Ectodermal cell (in vitro differentiated cells): ENCODE measurements around the gene PKMYT1.

ENCODE experiments used
- H3K27ac ChIP-seq: 2 replicates; pipeline ENCODE4 v1.7.0; 2013; ENCODE audit warnings: mild to moderate bottlenecking, low read depth, low read length; ENCODE audit not compliant: insufficient read depth, poor library complexity, severe bottlenecking
- H3K27me3 ChIP-seq: 2 replicates; pipeline ENCODE4 v1.7.0; 2013; ENCODE audit warnings: mild to moderate bottlenecking, low read length; ENCODE audit not compliant: insufficient read depth, control insufficient read depth, poor library complexity, severe bottlenecking
- H3K36me3 ChIP-seq: one replicate; pipeline ENCODE4 v1.7.0; 2013; ENCODE audit warnings: low read length; ENCODE audit not compliant: control insufficient read depth, insufficient read depth
- H3K4me1 ChIP-seq: one replicate; pipeline ENCODE4 v1.7.0; 2013; ENCODE audit warnings: low read length; ENCODE audit not compliant: control insufficient read depth, insufficient read depth
- H3K4me3 ChIP-seq: 2 replicates; pipeline ENCODE4 v1.7.0; 2013; ENCODE audit warnings: low read depth, low read length, control low read depth; ENCODE audit not compliant: insufficient read depth
- H3K9me3 ChIP-seq: 2 replicates; pipeline ENCODE4 v1.7.0; 2013; ENCODE audit warnings: mild to moderate bottlenecking, low read length, moderate library complexity; ENCODE audit not compliant: control insufficient read depth
- WGBS, 2 experiments: methylation state at CpG; one replicate each; pipeline ENCODE4 v1.1.7; 2013; ENCODE audit warnings: missing lambda C conversion rate in 2 of 2; 5-methylcytosine and 5-hydroxymethylcytosine counted together

Gene PKMYT1

DNA sequence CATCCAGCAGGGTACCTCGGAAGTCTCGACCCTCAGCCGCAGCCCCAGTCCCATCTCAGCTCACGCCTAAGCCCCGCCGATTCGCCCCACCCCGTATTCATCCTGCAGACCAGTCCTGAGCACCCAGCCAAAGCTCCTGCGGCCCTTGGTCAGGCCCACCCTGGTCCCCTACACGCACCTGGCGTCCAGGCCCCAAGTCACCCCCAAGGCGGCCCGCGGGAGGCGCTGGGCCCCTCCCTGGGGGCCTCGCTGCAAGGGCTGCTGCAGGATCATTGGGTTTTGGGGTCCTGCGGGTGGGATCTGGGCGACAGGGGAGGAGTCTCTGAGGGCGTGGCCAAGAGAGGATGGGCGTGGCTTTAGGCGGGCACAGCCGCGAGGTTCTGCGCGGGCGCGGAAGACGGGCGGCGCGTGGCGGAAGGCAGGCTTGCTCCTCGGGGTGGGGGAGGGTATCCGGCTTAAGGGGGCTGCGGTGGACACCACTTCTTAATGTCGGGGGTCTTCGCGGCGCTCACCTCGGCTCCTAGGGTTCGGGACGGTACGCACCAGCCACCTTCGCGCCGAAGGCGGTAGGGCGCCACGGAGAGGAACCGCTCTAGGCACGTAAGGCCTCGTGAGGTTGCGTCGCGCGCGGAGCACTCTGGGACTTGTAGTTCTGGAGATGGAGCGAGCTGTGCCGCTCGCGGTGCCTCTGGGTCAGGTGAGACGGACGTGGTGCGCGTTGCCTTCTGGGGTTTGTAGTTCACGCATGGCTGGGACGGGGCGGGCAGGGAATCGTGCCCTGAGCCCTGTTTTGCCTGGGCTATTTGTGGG is 43.6 kb upstream of the PKMYT1 start, which contains the start of the genes HCFC1R1 and THOC6:
Gene HCFC1R1, minus strand, starts transcription at position 274 of the 810 bp plus-strand sequence. Its CDS starts 1 bp downstream, at position 273.
Gene THOC6, plus strand, starts transcription at position 367 of the 810 bp plus-strand sequence. Its CDS starts 292 bp downstream, at position 659.
- Histone ChIP-seq H3K27me3 (peaks cover 6% of the 10 kb centered on the region), H3K27ac (peak within 1 kb of the TSS; percentile 83), H3K4me3 (peak within 1 kb of the TSS; percentile 60), H3K9me3 (no peaks in the 10 kb centered on the region), H3K36me3 (peaks cover 17% of the 10 kb centered on the region), H3K4me1 (peaks cover 23% of the 10 kb centered on the region)
- WGBS, 2 experiments, result 0 to 1% methylated on average over 69 of the region's 69 CpGs

DNA sequence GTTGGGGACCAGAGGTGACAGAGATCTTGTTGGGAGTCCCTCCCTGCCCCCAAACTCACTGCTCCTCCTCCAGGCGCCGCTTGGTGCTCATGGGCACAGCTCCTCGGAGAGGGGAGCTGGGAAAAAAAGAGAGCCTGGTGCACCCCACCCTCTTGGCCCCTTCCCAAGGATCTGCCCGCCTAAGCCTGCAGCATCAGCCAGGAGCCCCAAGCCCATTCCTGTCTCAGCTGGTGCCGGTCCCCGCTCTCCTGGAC is 43.1 kb upstream of the PKMYT1 start:
- peak overlapping the region; percentile 60 for H3K4me3 ChIP-seq
- no peaks in the 10 kb centered on the region for H3K9me3 ChIP-seq
- H3K27ac ChIP-seq, result peak overlapping the region; percentile 79
- H3K4me1 ChIP-seq, result peaks cover 25% of the 10 kb centered on the region
- H3K27me3 ChIP-seq, result peaks cover under 1% of the 10 kb centered on the region
- H3K36me3 ChIP-seq, result peaks cover 17% of the 10 kb centered on the region
- WGBS, 2 experiments, result 4% methylated on average over 6 of the region's 6 CpGs

DNA sequence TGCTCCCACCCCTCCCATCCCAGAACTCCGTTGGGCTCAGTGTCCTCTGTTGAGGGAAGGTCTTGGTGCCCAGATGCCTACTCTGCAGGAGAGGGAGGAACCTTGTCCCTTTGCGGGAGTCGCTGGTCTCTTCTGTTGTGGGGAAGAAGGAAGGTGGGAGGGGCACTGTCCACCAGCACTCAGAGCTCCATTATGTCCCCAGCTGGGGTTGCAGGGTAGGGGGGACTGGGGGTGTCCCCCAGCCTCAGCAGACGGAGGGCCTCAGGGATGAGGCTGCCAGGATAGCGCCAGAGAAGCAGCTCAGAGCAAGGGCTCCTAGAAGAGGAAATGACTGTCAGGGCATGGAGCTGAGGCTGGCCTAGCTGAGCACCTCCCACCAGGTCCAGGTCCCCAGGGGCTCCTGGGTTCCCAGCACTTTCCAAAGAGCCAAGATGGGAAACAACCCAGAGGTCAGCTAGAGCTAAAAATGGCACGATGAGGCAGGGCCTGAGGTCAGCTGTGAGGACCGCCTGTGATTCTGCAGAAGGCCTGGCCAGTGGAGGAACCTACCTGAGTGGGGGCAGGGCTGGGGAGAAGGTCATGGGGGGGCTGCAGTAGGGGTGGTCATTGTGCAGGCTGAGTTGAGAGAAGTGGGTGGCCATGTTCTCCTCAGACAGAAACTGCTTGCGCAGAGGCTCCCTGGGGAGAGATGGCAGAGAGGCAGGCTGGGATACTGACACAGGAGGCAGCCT is 42.6 kb upstream of the PKMYT1 start:
- WGBS, 2 experiments, result 27 to 33% methylated on average over 8 of the region's 8 CpGs
- Histone ChIP-seq H3K4me1 (peaks cover 25% of the 10 kb centered on the region), H3K27me3 (no peaks in the 10 kb centered on the region), H3K27ac (peak overlapping the region; percentile 83), H3K9me3 (no peaks in the 10 kb centered on the region), H3K36me3 (peaks cover 17% of the 10 kb centered on the region), H3K4me3 (peak overlapping the region; percentile 60)

DNA sequence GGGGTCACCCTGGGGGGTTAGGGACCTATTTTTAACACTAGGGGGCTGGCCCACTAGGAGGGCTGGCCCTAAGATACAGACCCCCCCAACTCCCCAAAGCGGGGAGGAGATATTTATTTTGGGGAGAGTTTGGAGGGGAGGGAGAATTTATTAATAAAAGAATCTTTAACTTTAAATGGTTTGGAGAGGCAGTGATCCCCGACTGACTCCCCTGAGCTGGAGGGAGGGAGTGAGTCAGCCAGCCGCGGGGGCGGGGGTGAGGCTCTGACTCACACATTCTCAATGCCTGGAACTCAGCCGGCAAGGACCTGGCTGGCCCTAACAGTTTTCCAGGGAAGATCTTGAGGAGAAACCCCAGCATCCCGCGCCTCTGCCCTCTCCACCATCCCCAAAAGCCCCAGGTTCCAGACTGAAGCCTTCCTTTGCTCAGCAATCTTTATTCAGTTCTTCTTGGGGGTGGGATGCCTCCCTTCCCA is 42.0 kb upstream of the PKMYT1 start:
- WGBS, 2 experiments, result 6 to 10% methylated on average over 7 to 8 of the region's 8 CpGs
- H3K9me3 ChIP-seq, result no peaks in the 10 kb centered on the region
- peaks cover 25% of the 10 kb centered on the region for H3K4me1 ChIP-seq
- peak overlapping the region; percentile 56 for H3K4me3 ChIP-seq
- H3K27ac ChIP-seq, result peak overlapping the region; percentile 83
- peaks cover 17% of the 10 kb centered on the region for H3K36me3 ChIP-seq
- H3K27me3 ChIP-seq, result peaks cover 3% of the 10 kb centered on the region

DNA sequence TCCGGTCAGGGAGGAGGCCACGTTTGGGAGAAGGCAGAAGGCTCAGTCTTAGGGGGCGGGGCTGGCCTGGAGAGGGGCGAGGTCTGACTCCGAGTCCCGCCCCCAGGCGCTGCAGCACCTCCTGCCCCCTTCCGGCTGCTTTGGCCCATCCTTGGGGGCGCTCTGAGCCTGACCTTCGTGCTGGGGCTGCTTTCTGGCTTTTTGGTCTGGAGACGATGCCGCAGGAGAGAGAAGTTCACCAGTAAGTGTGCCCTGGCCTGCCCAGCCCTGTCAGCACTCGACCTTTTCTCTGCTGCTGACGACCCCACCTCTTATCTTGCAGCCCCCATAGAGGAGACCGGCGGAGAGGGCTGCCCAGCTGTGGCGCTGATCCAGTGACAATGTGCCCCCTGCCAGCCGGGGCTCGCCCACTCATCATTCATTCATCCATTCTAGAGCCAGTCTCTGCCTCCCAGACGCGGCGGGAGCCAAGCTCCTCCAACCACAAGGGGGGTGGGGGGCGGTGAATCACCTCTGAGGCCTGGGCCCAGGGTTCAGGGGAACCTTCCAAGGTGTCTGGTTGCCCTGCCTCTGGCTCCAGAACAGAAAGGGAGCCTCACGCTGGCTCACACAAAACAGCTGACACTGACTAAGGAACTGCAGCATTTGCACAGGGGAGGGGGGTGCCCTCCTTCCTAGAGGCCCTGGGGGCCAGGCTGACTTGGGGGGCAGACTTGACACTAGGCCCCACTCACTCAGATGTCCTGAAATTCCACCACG is 41.4 kb upstream of the PKMYT1 start:
- peaks cover 13% of the 10 kb centered on the region for H3K36me3 ChIP-seq
- H3K27me3 ChIP-seq, result peaks cover 5% of the 10 kb centered on the region
- 0 to 1% methylated on average over 24 to 25 of the region's 25 CpGs for WGBS, 2 experiments
- H3K9me3 ChIP-seq, result no peaks in the 10 kb centered on the region
- peak overlapping the region; percentile 56 for H3K4me3 ChIP-seq
- peak overlapping the region; percentile 83 for H3K27ac ChIP-seq
- H3K4me1 ChIP-seq, result peaks cover 25% of the 10 kb centered on the region

DNA sequence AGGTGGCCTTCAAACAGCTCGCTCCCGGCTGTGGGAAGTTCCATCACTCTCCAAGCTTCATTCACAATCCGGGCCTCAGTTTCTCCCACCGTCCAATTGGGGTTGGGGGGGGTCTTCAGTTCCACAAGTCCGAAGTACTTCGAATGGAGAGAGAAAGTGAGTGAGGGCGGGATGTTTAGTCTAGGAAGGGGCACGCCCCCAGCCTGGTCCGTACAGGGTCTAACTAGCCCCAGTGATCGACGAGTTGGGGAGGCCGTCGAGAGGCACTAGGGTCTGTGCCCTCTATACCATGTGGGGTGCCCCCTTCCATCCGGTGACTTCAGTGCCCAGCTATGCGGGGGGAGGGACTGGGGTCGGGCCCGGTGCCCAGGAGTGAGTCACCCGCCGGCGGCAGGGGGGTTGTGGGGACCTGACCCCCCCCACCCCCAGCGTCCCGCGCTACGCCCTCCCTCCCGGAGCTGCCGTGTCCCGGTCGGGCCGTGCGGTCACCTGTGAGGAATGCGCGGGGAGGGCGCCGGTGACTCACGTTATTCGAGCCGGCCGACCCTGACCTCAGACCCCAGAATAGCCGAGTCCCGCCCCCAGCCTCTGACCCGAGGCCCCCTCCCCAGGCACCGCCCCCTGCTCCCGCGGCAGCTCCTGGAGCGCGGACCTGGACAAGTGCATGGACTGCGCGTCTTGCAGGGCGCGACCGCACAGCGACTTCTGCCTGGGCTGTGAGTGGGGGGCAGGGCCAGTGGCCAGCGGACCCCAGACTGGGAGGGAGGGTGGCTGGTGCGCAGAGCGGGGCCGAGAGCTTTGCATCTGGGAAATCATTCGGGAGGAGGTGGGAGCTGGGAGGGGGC is 40.6 kb upstream of the PKMYT1 start:
- Histone ChIP-seq H3K36me3 (peaks cover 6% of the 10 kb centered on the region), H3K4me3 (peak overlapping the region; percentile 56), H3K9me3 (no peaks in the 10 kb centered on the region), H3K27me3 (peaks cover 5% of the 10 kb centered on the region), H3K4me1 (peaks cover 25% of the 10 kb centered on the region), H3K27ac (peak overlapping the region; percentile 83)
- 0% methylated on average over 57 of the region's 57 CpGs for WGBS, 2 experiments

DNA sequence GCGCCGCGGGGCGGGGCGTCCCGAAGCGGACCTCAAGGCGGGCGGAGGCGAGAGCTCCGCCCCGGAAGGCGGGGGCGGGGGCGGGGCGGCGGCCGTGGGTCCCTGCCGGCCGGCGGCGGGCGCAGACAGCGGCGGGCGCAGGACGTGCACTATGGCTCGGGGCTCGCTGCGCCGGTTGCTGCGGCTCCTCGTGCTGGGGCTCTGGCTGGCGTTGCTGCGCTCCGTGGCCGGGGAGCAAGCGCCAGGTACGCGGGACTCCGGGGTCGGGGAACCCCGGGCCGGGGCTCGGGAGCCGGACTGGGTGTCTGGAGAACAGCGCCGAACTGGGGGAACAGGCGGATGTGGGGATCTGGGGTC is 40.0 kb upstream of the PKMYT1 start, which contains the start of gene TNFRSF12A:
Gene TNFRSF12A, plus strand, starts transcription at position 122 of the 357 bp plus-strand sequence. Its CDS starts 30 bp downstream, at position 152.
- H3K4me3 ChIP-seq, result peak within 1 kb of the TSS; percentile 56
- peaks cover 25% of the 10 kb centered on the region for H3K4me1 ChIP-seq
- peak within 1 kb of the TSS; percentile 83 for H3K27ac ChIP-seq
- WGBS, 2 experiments, result 0% methylated on average over 49 of the region's 49 CpGs
- H3K36me3 ChIP-seq, result no peaks in the 10 kb centered on the region
- no peaks in the 10 kb centered on the region for H3K9me3 ChIP-seq
- H3K27me3 ChIP-seq, result peaks cover 5% of the 10 kb centered on the region

DNA sequence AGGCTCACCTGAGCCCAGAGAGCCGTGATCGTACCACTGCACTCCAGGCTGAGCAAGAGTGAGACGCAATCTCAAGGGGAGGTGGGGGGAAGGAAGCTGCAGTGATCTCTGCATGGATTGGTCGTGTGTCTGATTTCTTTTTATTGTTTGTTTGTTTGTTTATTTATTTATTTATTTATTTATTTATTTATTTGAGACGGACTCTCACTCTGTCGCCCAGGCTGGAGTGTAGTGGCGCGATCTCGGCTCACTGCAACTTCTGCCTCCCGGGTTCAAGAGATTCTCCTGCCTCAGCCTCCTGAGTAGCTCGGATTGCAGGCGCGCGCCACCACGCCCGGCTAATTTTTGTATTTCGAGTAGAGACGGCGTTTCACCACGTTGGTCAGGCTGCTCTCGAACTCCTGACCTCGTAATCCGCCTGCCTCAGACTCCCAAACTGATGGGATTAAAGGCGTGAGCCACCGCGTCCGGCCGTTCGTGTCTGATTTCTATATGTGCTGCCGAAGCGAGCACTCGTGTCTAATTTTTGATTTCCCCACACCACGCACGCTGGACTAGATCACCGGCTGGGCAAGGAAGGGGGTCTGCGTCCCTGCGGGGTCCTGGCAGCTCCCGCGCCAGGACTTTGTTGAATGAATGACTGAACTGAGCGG is 39.5 kb upstream of the PKMYT1 start:
- Histone ChIP-seq H3K27ac (no peak overlapping the region), H3K27me3 (peaks cover 5% of the 10 kb centered on the region), H3K4me3 (peak overlapping the region; percentile 56), H3K4me1 (peaks cover 29% of the 10 kb centered on the region), H3K9me3 (no peaks in the 10 kb centered on the region), H3K36me3 (no peaks in the 10 kb centered on the region)
- 48% methylated on average over 39 to 40 of the region's 40 CpGs for whole genome bisulfite sequencing, 2 experiments
